Stimulated activated naive CD8-positive, alpha-beta T cell treated with anti-CD3 and anti-CD28 coated beads, Interleukin-15, Interleukin-2, amounts not matched to agents 100 U/mL and 50 U/mL, for 24 hours (primary cell): Measurements from ENCODE around the gene METTL14.
A peak's percentile ranks its signal among the peaks of the same experiment; 100 is the strongest.
"Not testable (repeated sequence)": the region's sequence is repeated elsewhere in the genome, so short reads cannot be mapped to it uniquely, and the experiment has no call there.

Experiments
- ATAC-seq: fragments of 150-1000 bp; cut with Tn5 transposase; one replicate; pipeline ENCODE4 v1.10.0; 2021
- DNase-seq: peaks from one replicate; pipeline ENCODE4 v3.0.0; 2021

The METTL14 gene

DNA sequence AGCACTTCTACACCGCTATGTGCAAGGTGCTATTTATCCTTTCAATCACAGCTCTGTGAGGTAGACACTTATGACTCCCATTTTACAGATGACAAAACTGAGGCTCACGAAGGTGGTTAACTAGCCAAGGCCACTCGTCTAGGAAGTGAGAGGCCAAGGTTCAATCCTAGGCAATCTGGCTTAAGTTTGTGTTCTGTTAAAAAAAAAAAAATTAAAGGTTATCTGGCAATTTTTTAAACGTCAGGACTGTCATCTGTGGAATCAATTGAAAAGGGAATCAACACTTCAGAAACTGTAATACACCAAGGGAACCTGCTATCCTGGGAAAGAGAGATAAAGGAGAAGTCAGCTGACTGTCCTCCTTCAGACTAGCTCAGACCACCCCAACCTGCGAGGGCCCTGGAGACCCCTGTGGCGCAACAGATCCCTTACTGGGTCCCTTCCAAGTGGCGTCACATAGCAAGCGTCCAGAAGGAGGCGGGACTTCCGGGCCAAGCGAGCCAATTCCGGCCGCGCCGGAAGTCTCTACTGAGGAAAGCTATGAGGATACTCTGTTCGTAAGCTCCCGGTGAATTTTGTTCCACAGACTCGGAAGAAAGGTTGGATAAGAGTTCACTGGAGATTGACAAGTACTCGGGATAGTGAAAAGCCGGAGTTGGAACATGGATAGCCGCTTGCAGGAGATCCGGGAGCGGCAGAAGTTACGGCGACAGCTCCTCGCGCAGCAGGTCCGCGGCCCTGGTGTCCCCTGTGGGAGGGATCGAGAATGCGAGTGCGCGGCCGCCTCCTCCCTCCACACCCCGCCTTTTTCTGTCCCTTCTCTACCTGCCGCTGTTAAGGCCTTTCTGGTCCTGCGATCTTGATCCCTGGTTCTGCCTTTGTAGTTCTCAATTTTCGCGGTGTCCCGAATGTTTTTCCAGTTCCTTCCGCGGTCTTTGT lies at the start of gene METTL14:
TSS of gene METTL14 (plus strand) at position 520 of the 939 bp plus-strand sequence. CDS start at position 663, 143 bp downstream.
- DNase-seq (peak; percentile 92), ATAC-seq (peak; percentile 98)

GRCh38 chr4:118636126-118636525 lies 49.1 kb upstream of the METTL14 start:
- DNase-seq, ATAC-seq: not testable (repeated sequence)

DNA sequence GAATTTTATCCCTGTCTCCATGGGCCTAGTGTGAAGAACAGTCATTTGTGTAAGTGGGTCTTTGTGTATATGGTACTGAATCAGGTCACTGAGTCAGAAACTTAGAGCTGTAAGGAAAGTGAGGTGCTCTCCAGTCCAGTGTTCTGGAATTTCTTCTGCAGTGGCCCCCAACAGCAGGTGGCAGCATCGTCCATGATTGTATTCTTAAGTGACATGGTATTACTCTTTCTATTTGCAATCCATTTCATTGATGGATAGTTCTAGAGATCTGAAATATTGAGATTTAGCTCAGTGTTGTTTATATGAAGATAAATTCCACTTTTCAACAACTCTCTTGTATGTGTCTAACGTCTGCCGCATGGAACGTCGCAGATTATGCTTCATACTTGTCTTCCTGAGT lies 20.5 kb upstream of the METTL14 start:
- ATAC-seq: not testable (repeated sequence)
- peak; percentile 26 for DNase-seq

- ATAC-seq: not testable (repeated sequence)
- DNase-seq: peak; percentile 41
Observed at GRCh38 chr4:118669220-118669619, 16.0 kb upstream of the METTL14 start.

DNA sequence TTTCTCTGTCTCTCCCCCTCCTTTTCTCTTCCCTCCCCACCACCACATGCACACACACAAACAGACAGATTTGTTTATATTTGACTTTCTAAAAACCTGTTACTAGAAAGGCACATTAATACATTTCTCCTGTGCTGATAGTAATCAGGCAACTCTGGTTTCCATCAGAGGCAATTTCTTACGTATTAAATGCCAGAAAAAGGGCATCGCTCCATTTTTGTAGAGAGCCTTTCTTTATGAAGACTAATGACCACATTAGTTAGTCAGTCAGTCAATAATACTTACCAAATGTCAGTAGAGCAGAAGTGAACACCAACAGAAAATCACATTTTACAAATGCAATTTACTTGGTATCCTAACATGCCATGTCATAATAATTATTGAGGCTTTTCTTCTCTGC lies 14.2 kb upstream of the METTL14 start:
- DNase-seq, ATAC-seq: not testable (repeated sequence)

DNA sequence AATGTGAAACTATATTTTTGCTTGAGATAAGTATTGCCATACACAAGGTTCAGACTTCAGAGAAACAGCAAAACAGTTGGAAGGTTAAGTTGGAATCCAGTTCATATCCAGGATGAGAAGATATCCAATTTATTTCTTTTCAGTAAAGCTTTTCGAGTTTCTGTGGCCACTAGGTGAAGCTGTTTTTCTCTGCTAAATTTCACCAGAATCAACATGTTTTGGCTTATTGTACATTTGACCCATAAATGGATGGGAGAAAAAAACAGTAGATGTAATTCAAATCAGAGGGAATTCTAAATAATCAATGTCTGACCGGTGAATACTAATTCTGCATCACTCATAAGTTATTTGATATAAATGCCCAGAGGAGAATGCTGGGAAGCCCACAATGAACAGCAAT lies 9.1 kb upstream of the METTL14 start:
- DNase-seq (no peak), ATAC-seq (no peak)

GRCh38 chr4:118680808-118681207 lies 4.4 kb upstream of the METTL14 start:
- ATAC-seq: no peak

GRCh38 chr4:118682928-118683327 lies 2.3 kb upstream of the METTL14 start:
- ATAC-seq: no peak
- no peak for DNase-seq

More at GRCh38 chr4:118680808-118681207, 4.4 kb upstream of the METTL14 start:
- DNase-seq: no peak

- no peak for ATAC-seq
- no peak for DNase-seq
Observed at GRCh38 chr4:118683513-118683912, 1.7 kb upstream of the METTL14 start.

DNA sequence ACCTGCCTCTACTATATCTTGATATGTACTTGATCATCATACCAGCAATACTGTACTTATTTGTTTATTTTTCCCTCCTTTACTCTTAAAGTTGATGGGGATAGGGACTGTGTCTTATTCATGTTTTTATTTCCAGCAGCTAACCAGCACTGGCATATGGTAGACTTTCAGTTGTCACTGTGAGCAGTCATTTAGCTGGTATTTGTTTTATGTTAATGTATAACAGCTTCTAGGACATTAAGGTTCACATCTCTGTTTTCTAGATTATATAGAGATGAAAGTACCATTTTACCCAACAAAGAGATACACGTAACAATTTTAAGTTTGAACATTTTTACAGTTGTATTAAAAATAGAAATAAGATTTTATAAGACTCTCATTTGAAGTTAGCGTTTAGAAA lies 17.9 kb downstream of the METTL14 start:
- DNase-seq: no peak
- no peak for ATAC-seq

GRCh38 chr4:118711052-118711451 lies 25.9 kb downstream of the METTL14 start:
- ATAC-seq: no peak
- no peak for DNase-seq

GRCh38 chr4:118712872-118713271 lies 27.7 kb downstream of the METTL14 start:
- ATAC-seq (peak; percentile 68), DNase-seq (no peak)

DNA sequence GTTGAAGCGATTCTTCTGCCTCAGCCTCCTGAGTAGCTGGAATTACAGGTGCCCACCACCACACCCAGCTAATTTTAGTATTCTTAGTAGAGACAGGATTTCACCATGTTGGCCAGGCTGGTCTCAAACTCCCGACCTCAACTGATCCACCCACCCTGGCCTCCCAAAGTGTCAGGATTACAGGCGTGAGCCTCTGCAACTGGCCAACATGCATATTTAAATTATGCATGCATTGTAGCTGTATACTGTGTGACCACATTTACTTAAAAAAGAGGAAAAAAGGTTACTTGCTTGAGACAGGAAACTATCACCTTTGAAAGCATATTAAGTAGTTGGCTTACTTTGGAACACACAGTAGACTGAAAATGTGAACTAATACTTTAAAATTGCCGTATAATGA lies 29.5 kb downstream of the METTL14 start:
- DNase-seq (no peak), ATAC-seq (no peak)

DNA sequence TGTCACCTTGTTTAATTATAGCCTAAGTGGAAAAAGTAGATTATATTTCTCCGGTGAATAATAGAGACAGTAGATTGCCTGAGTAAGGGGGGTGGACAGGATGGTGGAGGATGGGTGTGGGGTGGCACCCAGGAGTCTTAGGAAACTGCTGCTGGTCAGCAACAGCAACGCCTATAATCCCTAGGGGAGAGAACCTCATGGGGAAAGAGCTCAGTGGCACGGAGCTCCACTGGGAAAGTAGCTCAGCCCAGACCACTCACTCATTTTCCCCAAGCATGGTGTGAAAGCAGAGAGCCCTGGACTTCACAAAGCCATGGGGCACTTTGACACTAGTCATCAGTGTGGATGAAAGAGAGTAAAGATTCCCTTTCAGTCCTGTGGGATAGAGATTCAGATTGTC lies 31.1 kb downstream of the METTL14 start:
- DNase-seq (no peak), ATAC-seq (no peak)

GRCh38 chr4:118718511-118719170 lies 33.4 kb downstream of the METTL14 start:
- DNase-seq (no peak), ATAC-seq (no peak)

DNA sequence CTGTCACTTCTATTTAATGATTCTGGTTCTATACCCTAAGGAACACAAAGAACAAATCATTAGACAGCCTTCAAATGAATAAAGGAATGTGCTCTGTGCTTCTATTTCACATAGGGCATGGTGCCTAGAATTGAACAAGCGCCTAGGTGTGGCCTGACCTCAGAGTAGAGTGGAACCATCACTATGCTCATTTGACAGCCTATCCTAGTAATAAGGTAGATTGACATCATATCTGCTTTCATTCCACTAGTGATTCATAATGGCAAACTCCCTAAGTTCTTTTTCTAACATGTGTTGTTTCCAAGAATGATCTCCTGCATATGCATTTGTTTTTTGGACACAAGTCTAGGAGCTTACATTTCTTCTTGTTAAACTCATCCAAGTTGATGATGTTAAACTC lies 36.6 kb downstream of the METTL14 start:
- ATAC-seq (no peak), DNase-seq (no peak)

DNA sequence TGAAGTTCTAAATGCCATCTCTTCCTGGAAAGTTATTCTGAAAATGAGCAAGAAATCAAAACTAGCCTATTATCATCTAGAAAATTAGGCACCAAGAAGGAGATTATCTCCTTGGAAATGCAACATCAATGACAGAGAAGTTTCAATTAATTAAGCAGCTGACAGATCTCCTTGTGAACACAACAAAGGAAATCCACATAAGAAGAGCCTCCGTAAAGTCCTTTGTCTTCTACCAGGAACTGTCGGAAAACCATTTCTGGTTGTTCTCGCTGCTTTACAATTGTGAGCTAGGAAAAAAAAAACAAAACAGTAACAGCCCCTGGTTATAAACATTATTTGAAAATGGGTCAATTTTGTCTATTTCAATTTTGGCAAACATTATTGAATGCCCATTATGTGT lies 38.2 kb downstream of the METTL14 start:
- ATAC-seq (no peak), DNase-seq (no peak)

DNA sequence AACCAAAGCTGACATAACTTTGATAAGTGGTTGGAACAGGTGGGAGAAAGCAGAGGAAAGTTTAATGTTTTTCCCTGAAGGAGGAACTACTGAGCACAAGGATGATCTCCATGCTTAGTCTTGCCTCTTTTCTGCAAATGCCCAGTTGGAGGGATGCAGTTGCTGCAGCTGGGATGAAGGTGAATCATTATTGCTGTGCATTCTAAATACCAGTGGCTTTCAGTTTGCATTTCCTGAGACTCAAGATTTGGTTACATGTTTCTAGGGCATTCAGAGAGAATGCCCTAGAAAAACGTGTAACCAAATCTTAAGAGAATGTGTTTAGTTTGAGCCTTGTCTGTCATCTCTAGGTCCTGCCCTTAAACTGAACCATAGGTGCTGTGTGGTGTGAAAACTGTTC lies 42.2 kb downstream of the METTL14 start:
- ATAC-seq: no peak
- no peak for DNase-seq

GRCh38 chr4:118729287-118730286 lies 44.4 kb downstream of the METTL14 start:
- DNase-seq: no peak
- ATAC-seq: no peak

- DNase-seq (no peak), ATAC-seq (no peak)
Observed at GRCh38 chr4:118730683-118731082, 45.5 kb downstream of the METTL14 start.

- DNase-seq: no peak
- no peak for ATAC-seq
Observed at GRCh38 chr4:118732591-118733330, 47.6 kb downstream of the METTL14 start.
